Mononuclear cell (primary cell): ENCODE measurements around the gene TMEM272. TPM values are rescaled to one million over a fixed set of nuclear protein-coding genes. Genes with fewer than 3 reads are reported as not detected.

ENCODE experiments used
- H3K27me3 ChIP-seq: 2 replicates; pipeline ENCODE4 v1.6.0; 2011; ENCODE audit warnings: low read length, control low read depth; ENCODE audit not compliant: insufficient read depth
- H3K4me1 ChIP-seq: 2 replicates; pipeline ENCODE4 v1.5.1; 2011; ENCODE audit warnings: mild to moderate bottlenecking, low read length, control low read depth; ENCODE audit not compliant: insufficient read depth
- H3K4me3 ChIP-seq: 2 replicates; pipeline ENCODE4 v1.5.1; 2011; ENCODE audit warnings: mild to moderate bottlenecking, low read length, moderate library complexity
- H3K9me3 ChIP-seq: 2 replicates; pipeline ENCODE4 v1.5.1; 2011; ENCODE audit warnings: low read depth, mild to moderate bottlenecking, control low read depth, low read length
- total RNA-seq: library from RNA; depleted of rRNA; stranded (reverse); fragments of >200 nt; gene quantifications from one replicate; pipeline ENCODE4 v1.2.3, GENCODE V29; 2012

The TMEM272 gene
- total RNA-seq, 1 donor, result 1.0 TPM

- Histone ChIP-seq H3K4me3 (no peak overlapping the region), H3K4me1 (no peaks in the 10 kb centered on the region), H3K9me3 (no peaks in the 10 kb centered on the region), H3K27me3 (no peaks in the 10 kb centered on the region)
Measured at GRCh38 chr13:51865838-51866237, 20.9 kb upstream of the TMEM272 start.

- Histone ChIP-seq H3K4me1 (no peaks in the 10 kb centered on the region), H3K9me3 (no peaks in the 10 kb centered on the region), H3K27me3 (no peaks in the 10 kb centered on the region), H3K4me3 (no peak overlapping the region)
Measured at GRCh38 chr13:51862957-51863356, 18.0 kb upstream of the TMEM272 start.

GRCh38 chr13:51861723-51862300 lies 16.8 kb upstream of the TMEM272 start, which contains the start of gene CCDC70:
Gene CCDC70 (plus strand): TSS chr13:51861969. CDS start chr13:51865412, 3,443 bp downstream.
- Histone ChIP-seq H3K27me3 (no peaks in the 10 kb centered on the region), H3K4me3 (no peak within 1 kb of the TSS), H3K4me1 (no peaks in the 10 kb centered on the region), H3K9me3 (no peaks in the 10 kb centered on the region)

- H3K9me3 ChIP-seq, result no peaks in the 10 kb centered on the region
- H3K27me3 ChIP-seq, result peaks cover 4% of the 10 kb centered on the region
- H3K4me3 ChIP-seq, result no peak overlapping the region
- H3K4me1 ChIP-seq, result no peaks in the 10 kb centered on the region
Measured at GRCh38 chr13:51858433-51859247, 13.7 kb upstream of the TMEM272 start.

- no peaks in the 10 kb centered on the region for H3K9me3 ChIP-seq
- H3K27me3 ChIP-seq, result peaks cover 4% of the 10 kb centered on the region
- H3K4me1 ChIP-seq, result no peaks in the 10 kb centered on the region
- H3K4me3 ChIP-seq, result no peak overlapping the region
Measured at GRCh38 chr13:51856998-51857397, 12.0 kb upstream of the TMEM272 start.

GRCh38 chr13:51856027-51856736 lies 11.2 kb upstream of the TMEM272 start:
- Histone ChIP-seq H3K9me3 (no peaks in the 10 kb centered on the region), H3K4me3 (no peak overlapping the region), H3K4me1 (peaks cover 1% of the 10 kb centered on the region), H3K27me3 (peaks cover 4% of the 10 kb centered on the region)

GRCh38 chr13:51849145-51850101 lies 4.4 kb upstream of the TMEM272 start:
- H3K4me1 ChIP-seq, result peaks cover 14% of the 10 kb centered on the region
- H3K9me3 ChIP-seq, result no peaks in the 10 kb centered on the region
- no peaks in the 10 kb centered on the region for H3K27me3 ChIP-seq
- no peak overlapping the region for H3K4me3 ChIP-seq

- peaks cover 14% of the 10 kb centered on the region for H3K4me1 ChIP-seq
Measured at GRCh38 chr13:51848674-51849073, 3.7 kb upstream of the TMEM272 start.

GRCh38 chr13:51846756-51847155 lies 1.8 kb upstream of the TMEM272 start:
- H3K9me3 ChIP-seq, result no peaks in the 10 kb centered on the region
- H3K4me3 ChIP-seq, result no peak overlapping the region
- H3K27me3 ChIP-seq, result no peaks in the 10 kb centered on the region
- H3K4me1 ChIP-seq, result peaks cover 14% of the 10 kb centered on the region

More at GRCh38 chr13:51848674-51849073, 3.7 kb upstream of the TMEM272 start:
- no peaks in the 10 kb centered on the region for H3K27me3 ChIP-seq
- no peaks in the 10 kb centered on the region for H3K9me3 ChIP-seq
- no peak overlapping the region for H3K4me3 ChIP-seq

GRCh38 chr13:51845574-51846318 lies 769 bp upstream of the TMEM272 start:
- H3K9me3 ChIP-seq, result no peaks in the 10 kb centered on the region
- peaks cover 10% of the 10 kb centered on the region for H3K4me1 ChIP-seq
- no peak overlapping the region for H3K4me3 ChIP-seq
- H3K27me3 ChIP-seq, result no peaks in the 10 kb centered on the region

- H3K27me3 ChIP-seq, result no peaks in the 10 kb centered on the region
- H3K4me3 ChIP-seq, result no peak overlapping the region
- no peaks in the 10 kb centered on the region for H3K9me3 ChIP-seq
- H3K4me1 ChIP-seq, result peaks cover 10% of the 10 kb centered on the region
Measured at GRCh38 chr13:51843529-51843928, 1.4 kb downstream of the TMEM272 start.

GRCh38 chr13:51841732-51842131 lies 3.2 kb downstream of the TMEM272 start:
- no peaks in the 10 kb centered on the region for H3K27me3 ChIP-seq
- H3K4me1 ChIP-seq, result peaks cover 10% of the 10 kb centered on the region
- H3K9me3 ChIP-seq, result no peaks in the 10 kb centered on the region
- H3K4me3 ChIP-seq, result no peak overlapping the region

- H3K4me1 ChIP-seq, result peaks cover 10% of the 10 kb centered on the region
- H3K9me3 ChIP-seq, result no peaks in the 10 kb centered on the region
- no peaks in the 10 kb centered on the region for H3K27me3 ChIP-seq
- no peak overlapping the region for H3K4me3 ChIP-seq
Measured at GRCh38 chr13:51840917-51841316, 4.1 kb downstream of the TMEM272 start.
